Activated B cell treated with CpG ODN at 0.5 μM for 24 hours (primary cell): Measurements from ENCODE around the gene SLAMF1. TPM values are rescaled to one million over a fixed set of nuclear protein-coding genes. Genes with fewer than 3 reads are reported as not detected.

Experiments used
- ATAC-seq: fragments of 200-7000 bp; cut with Tn5 transposase; one replicate; pipeline ENCODE4 v1.10.0; 2021; ENCODE audit warnings: low read depth, mild to moderate bottlenecking, moderate library complexity
- CTCF ChIA-PET: fragments of 350-600 bp; sonication (Branson Sonifier 250); formaldehyde crosslinking; loops from one replicate; lab custom pipeline; 2021; ENCODE audit warnings: antibody characterized with exemption; lab: Charles Lee
- POLR2A ChIA-PET: fragments of 350-600 bp; sonication (Branson Sonifier 250); formaldehyde crosslinking; loops from one replicate; lab custom pipeline; 2021; ENCODE audit warnings: antibody characterized with exemption; lab: Charles Lee
- DNase-seq: peaks from one replicate; pipeline ENCODE4 v3.0.0; 2022
- H3K27ac Mint-ChIP-seq: one replicate; pipeline ENCODE4 v1.8.0; 2020; ENCODE audit warnings: mixed read lengths
- H3K27me3 Mint-ChIP-seq: one replicate; pipeline ENCODE4 v1.8.0; 2021; ENCODE audit warnings: mixed read lengths
- H3K36me3 Mint-ChIP-seq: one replicate; pipeline ENCODE4 v1.8.0; 2021; ENCODE audit warnings: low read depth, mixed read lengths
- H3K4me1 Mint-ChIP-seq: one replicate; pipeline ENCODE4 v1.8.0; 2021; ENCODE audit warnings: mixed read lengths
- H3K4me3 Mint-ChIP-seq: one replicate; pipeline ENCODE4 v1.8.0; 2020; ENCODE audit warnings: mild to moderate bottlenecking, mixed read lengths
- H3K9me3 Mint-ChIP-seq: one replicate; pipeline ENCODE4 v1.8.0; 2020; ENCODE audit warnings: mixed read lengths
- CTCF ChIP-seq: fragments of 200-600 bp; IDR thresholded peaks from one replicate; pipeline ENCODE4 v1.8.0; 2022; ENCODE audit warnings: antibody characterized with exemption, mild to moderate bottlenecking
- intact Hi-C: fragments of 100-400 bp; cut with micrococcal nuclease; formaldehyde crosslinking; loops from one replicate; pipeline ENCODE4 v1.15.1; 2024
- total RNA-seq: library from RNA; stranded (reverse); gene quantifications from 2 replicates; pipeline ENCODE4 v1.2.3, GENCODE V29; 2022

Gene SLAMF1
- total RNA-seq, 1 donor from 2014 or later = 91.7 TPM

- POLR2A ChIA-PET = interaction anchor here (0.5 to 3.5 kb wide), 8 partner anchors 9 to 47 kb away, joined by 3 to 18 read pairs (median 8); partner anchors contain the start of gene SLAMF1
Measured at GRCh38 chr1:160665330-160666078, 18.7 kb upstream of the SLAMF1 start.

GRCh38 chr1:160664573-160665051, 17.8 kb upstream of the SLAMF1 start:
- ATAC-seq (peak; percentile 86), DNase-seq (no peak)
- no peaks in the 10 kb centered on the region for H3K9me3 Mint-ChIP-seq
- ChIA-PET CTCF (interaction anchor here (0.9 to 1.9 kb wide), 4 partner anchors 10 to 236 kb away, joined by 3 to 12 read pairs (median 5); partner anchors contain the start of gene SLAMF1), POLR2A (interaction anchor here (0.5 to 3.5 kb wide), 9 partner anchors 10 to 173 kb away, joined by 3 to 18 read pairs (median 6); partner anchors contain the start of gene SLAMF1)
- H3K27ac Mint-ChIP-seq = peak overlapping the region; percentile 86
- H3K36me3 Mint-ChIP-seq = peaks cover 3% of the 10 kb centered on the region
- intact Hi-C loops = loop anchor here (1.0 to 2.0 kb wide), 4 partner anchors 11 to 42 kb away; partner anchors contain the start of gene SLAMF1
- no peaks in the 10 kb centered on the region for H3K27me3 Mint-ChIP-seq
- peaks cover 69% of the 10 kb centered on the region for H3K4me1 Mint-ChIP-seq
- H3K4me3 Mint-ChIP-seq = peak overlapping the region; percentile 61
- no peak for TF ChIP-seq CTCF

More at GRCh38 chr1:160665330-160666078, 18.7 kb upstream of the SLAMF1 start:
- H3K4me3 Mint-ChIP-seq = peak overlapping the region; percentile 33
- H3K4me1 Mint-ChIP-seq = peaks cover 65% of the 10 kb centered on the region
- ATAC-seq (no peak), DNase-seq (no peak)
- intact Hi-C loops = loop anchor here (2.0 kb wide), 1 partner anchor 43 kb away; no protein-coding TSS in a partner anchor
- no peaks in the 10 kb centered on the region for H3K9me3 Mint-ChIP-seq
- TF ChIP-seq CTCF = no peak
- H3K27me3 Mint-ChIP-seq = no peaks in the 10 kb centered on the region
- H3K36me3 Mint-ChIP-seq = peaks cover 4% of the 10 kb centered on the region
- H3K27ac Mint-ChIP-seq = peak overlapping the region; percentile 86
- CTCF ChIA-PET = interaction anchor here (1.0 to 1.9 kb wide), 3 partner anchors 9 to 237 kb away, joined by 3 to 12 read pairs (median 7); partner anchors contain the start of gene SLAMF1

GRCh38 chr1:160662910-160663309, 16.1 kb upstream of the SLAMF1 start:
- ChIA-PET CTCF (interaction anchor here (1.1 to 1.9 kb wide), 2 partner anchors 11 to 42 kb away, joined by 3 to 14 read pairs; no protein-coding TSS in a partner anchor), POLR2A (interaction anchor here (0.5 to 3.5 kb wide), 8 partner anchors 9 to 193 kb away, joined by 3 to 18 read pairs (median 4); partner anchors contain the start of gene SLAMF1)
- intact Hi-C loops = no loop called here
- Mint-ChIP-seq H3K27me3 (no peaks in the 10 kb centered on the region), H3K9me3 (peaks cover 2% of the 10 kb centered on the region), H3K4me1 (peaks cover 83% of the 10 kb centered on the region), H3K4me3 (peak overlapping the region; percentile 2), H3K36me3 (peaks cover 6% of the 10 kb centered on the region), H3K27ac (no peak overlapping the region)
- no peak for TF ChIP-seq CTCF
- DNase-seq (no peak), ATAC-seq (no peak)

- ATAC-seq (no peak), DNase-seq (no peak)
- Mint-ChIP-seq H3K4me3 (no peak overlapping the region), H3K27ac (no peak overlapping the region), H3K4me1 (peaks cover 81% of the 10 kb centered on the region), H3K9me3 (peaks cover 2% of the 10 kb centered on the region), H3K27me3 (no peaks in the 10 kb centered on the region), H3K36me3 (peaks cover 6% of the 10 kb centered on the region)
- CTCF ChIA-PET = interaction anchor here (1.0 kb wide), 1 partner anchor 15 kb away, joined by 3 read pairs; no protein-coding TSS in a partner anchor
- intact Hi-C loops = no loop called here
- TF ChIP-seq CTCF = no peak
- POLR2A ChIA-PET = interaction anchor here (1.0 kb wide), 1 partner anchor 13 kb away, joined by 3 read pairs; no protein-coding TSS in a partner anchor
Measured at GRCh38 chr1:160659566-160659965, 12.7 kb upstream of the SLAMF1 start.
